Activated CD8-positive, alpha-beta memory T cell treated with anti-CD3 and anti-CD28 coated beads for 24 hours (primary cell): Measurements from ENCODE around the gene ZNF469.
"Not testable (repeated sequence)": the region's sequence is repeated elsewhere in the genome, so short reads cannot be mapped to it uniquely, and the experiment has no call there.

Experiments
- DNase-seq: peaks from one replicate; pipeline ENCODE4 v3.0.0-alpha.2; 2020

Gene ZNF469

GRCh38 chr16:88395669-88396584 lies 13.2 kb downstream of the ZNF469 start:
- DNase-seq: no peak

DNA sequence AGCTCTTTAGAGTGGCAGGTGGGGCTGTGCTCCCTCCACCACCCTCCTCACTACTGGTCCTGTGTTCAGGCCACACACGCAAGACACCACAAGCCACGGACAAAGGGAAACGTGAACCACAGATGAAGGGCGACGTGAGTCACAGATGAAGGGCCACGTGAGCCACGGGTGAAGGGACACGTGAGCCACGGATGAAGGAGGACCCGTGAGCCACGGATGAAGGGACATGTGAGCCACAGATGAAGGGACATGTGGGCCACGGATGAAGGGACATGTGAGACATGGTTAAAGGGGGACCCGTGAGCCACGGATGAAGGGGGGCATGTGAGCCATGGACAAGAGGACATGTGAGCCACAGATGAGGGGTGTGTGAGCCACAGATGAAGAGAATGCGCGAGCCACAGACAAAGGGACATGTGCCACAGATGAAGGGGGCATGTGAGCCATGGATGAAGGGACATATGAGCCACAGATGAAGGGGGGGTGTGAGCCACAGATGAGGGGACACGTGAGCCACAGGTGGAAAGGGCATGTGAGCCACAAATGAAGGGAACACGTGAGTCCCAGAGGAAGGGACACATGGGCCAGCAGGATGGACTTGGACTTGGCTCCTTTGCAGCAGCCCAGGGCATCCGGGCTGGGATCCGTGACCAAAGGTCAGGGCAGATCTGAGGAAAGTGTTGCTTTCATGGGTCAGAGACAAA lies 15.6 kb downstream of the ZNF469 start:
- no peak for DNase-seq

DNA sequence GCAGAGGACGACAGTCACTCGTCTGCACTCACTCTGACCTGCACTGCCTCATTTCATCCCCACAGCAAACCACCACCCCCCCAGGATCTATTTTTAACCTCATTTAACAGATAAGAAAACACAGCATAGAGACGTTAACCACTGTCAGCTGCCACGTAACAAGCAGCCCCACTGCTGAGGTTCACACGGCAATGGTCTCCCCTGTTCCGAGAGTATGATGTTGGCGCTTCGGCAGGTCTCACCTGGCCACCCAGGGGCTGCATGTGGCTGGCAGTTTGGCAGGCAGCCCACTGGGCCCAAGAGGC lies 16.1 kb downstream of the ZNF469 start:
- DNase-seq: no peak

DNA sequence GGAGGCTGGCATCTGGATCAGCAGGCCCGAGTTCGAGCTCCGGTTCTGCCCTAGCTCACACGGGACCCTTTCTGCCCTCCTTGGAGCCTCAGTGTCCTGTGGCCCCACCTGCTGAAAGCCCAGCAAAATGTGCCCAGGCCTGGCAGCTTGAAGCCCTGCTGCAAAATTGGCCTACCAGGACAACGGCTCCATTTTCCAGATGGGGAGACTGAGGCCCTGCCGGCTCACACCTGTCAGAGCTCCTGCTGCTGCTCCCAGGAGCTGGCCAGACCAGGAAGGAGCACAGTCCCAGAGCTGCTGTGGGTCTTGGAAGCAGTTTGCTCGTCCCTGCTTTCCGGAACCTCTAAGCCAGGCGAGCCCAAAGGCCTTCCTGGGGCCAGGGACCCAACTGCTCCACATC lies 17.4 kb downstream of the ZNF469 start:
- no peak for DNase-seq

DNA sequence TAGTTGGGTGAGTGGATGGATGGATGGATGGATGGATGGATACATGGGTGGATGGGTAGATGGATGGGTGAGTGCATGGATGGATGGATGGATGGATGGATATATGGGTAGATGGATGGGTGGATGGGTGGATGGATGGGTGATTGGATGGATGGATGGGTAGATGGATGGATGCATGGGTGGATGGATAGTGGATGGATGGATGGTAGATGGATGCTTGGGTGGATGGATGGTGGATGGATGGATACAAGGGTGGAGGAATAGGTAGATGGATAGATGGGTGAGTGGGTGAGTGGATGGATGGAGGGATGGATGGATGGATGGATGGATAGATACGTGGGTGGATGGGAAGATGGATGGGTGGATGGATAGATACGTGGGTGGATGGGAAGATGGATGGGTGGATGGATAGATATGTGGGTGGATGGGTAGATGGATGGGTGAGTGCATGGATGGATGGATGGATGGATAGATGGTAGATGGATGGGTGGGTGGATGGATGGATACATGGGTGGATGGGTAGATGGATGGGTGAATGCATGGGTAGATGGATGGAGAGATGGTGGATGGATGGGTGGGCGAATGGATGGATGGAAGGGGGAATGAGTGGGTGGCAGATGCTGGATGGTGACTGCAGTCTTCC lies 19.0 kb downstream of the ZNF469 start:
- DNase-seq: no peak

- DNase-seq: no peak
These were observed 19.9 kb downstream of the ZNF469 start for GRCh38 chr16:88402551-88403240.

- no peak for DNase-seq
These were observed 21.2 kb downstream of the ZNF469 start for GRCh38 chr16:88403794-88404581.

DNA sequence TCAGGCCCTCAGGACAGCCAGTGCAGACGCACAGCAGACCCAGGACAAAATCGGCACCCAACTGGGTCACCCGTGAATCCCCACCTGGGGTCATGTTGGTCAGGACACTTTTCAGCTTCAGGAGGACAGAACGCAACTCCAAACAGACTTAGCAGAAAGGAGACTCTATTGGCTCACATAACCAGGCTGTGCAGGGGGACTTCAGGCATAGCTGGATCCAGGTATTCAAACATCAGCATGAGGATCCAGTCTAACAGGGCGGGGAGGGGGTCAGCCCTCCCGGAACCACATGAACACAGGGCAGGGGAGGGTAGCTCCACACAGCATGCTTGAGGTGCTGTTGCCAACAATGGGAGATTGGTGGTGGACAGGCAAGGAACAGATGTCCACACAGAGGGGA lies 22.0 kb downstream of the ZNF469 start:
- DNase-seq: no peak

GRCh38 chr16:88405216-88406060 lies 22.7 kb downstream of the ZNF469 start:
- no peak for DNase-seq

DNA sequence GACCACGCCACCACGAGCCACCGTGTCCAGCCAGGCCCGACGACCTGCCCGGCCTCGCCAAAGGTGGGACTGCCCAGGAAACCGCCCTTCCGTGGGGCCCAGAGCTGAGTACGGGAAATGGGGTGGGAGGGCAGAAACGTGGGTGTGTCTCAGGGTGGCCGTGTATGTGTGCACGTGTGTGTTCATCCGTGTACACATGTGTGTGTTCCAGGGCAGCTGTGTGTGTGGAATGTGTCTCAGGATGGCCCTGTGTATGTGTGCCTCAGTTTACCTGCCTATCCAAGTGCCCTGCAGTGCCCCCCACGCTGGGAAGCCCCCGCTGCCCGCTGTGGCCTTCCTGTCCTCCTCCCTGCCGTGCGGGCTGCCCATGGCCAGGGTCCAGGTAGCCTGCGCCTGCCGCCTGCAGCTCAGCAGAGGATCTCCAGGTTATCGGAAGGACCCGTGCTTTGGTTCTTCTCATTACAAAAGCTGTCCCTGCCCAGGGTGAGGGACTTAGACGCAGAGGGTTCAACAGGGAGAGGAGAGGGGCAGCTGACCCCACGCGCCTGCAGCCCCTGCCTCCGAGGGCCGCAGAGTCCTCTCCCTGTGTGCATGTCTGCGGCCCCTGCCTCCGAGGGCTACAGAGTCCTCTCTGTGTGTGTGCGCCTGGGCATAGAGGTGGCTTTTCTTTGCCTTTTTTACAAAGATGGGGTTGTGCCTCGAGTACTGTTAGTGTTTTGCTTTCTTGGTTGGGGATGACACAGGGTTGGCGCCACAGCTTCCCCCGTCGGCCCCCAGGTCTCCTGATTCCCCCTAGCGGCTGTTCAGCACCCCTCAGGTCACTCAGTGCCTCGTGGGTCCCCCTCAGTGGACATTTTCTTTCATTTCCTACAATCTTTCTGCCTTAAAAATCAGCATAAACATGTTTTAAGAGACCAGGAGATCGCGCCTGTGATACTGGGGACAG lies 23.6 kb downstream of the ZNF469 start:
- DNase-seq: no peak

DNA sequence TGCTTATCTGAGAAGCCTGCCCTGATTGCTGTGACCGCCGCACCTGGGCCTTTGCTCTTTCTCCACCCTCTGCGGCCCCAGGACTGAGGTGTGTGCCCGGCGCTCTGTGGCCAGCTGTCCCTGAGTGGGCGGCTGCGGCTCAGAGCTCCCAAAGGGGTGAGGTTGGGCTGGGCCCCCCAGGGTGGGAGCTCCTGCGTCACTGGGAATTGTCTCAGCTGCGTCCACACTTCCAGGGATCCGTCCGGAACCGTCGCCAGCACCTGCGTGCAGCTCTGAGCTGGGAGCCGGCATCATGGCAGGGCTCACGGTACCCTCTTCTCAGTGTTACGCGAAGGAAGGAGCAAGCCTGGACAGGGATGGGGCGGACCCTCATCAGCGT lies 24.3 kb downstream of the ZNF469 start:
- no peak for DNase-seq

DNA sequence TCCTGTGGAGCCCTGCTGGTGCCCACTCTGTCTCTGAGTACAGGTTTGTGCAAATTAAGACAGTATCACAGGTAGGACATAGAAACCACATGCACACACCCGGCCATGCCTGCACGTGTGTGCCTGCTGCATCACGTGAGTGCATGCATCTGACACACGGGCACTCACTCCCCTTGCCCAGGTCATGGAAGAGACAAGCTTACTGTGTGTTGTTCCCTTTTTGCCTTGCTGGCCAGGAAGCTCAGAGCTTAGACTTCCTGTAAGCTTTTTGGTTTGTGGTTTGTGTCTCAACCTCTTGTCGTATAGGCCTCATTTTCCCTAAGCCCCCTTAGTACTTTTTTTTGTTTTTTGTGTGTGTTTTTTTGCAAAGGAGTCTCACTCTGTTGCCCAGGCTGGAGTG lies 25.0 kb downstream of the ZNF469 start:
- no peak for DNase-seq

GRCh38 chr16:88408561-88409142 lies 25.9 kb downstream of the ZNF469 start:
- DNase-seq: no peak

DNA sequence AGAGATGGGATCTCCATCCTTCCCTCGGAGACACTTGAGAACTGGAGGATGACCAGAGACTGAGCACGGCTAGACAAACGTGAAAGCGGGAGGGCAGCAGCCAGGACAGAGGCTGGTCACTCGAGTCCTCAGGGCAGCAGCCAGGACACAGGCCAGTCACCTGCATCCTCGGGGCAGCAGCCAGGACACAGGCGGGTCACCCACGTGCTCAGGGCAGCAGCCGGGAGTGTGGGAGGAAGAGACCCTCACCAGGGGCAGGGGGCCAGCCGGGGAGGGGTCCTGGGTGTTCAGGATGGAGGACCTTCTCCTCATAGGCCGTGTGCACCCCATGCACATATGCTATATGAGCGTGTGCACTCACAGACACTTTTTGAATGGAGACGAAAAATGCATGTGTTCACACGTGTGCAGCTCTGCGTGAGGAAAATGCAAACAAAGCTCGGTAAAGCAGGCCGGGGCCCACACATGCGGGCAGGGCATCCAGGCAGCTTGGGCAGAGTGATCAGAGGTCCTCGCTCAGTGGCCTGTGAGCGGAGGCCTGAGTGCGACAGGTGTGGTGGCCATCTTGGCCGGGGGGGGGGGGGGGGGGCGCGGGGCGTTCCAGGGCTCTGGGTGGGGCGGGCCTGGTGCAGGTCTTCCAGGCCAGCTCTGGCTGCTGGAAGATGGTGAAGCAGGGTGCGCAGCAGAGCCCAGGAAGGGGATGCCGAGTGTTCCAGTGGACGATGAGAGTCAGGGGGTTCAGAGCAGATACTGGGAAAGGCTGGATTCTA lies 26.7 kb downstream of the ZNF469 start:
- DNase-seq: no peak

- DNase-seq: not testable (repeated sequence)
These were observed 27.7 kb downstream of the ZNF469 start for GRCh38 chr16:88410297-88410968.

- DNase-seq: no peak
These were observed 29.3 kb downstream of the ZNF469 start for GRCh38 chr16:88411951-88412576.

DNA sequence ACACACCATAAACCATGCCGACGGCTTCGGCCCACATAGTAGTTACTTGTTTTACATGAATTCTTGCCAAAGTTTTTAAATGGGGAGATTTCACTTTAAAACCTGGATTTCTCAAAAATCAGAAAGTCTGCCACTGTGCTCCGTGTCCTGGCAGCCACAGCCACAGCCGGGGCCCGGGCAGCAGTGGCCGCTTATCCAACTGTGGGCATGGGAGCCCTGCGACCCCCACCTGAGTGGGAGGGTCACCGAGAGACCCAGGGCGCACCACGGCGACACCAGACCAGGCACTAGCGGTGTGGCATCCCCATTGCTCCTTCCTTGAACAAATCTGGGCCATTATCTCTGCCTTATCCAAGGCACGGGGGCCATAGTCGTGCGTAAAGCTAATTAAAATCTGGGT lies 30.0 kb downstream of the ZNF469 start:
- no peak for DNase-seq

DNA sequence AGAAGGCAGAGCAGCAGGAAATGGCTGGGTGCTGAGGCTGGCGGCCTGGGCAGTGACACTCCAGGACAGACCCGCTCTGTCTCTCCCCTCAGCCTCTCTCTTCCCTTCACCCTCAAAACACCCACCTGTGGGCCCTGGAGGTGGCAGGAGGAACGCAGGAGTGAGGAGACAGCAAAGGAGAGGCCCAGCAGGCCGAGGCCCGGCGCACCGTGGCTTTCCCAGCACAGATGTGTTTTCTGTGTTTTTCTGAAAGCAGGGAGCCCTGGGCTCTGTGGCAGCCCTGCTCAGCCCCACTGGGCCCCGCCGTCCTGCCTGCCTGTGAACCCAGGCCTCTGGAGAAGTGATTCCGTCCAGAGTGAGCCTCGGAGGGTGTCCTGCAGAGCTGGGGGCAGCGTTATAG lies 30.5 kb downstream of the ZNF469 start:
- DNase-seq: no peak
